B cell (primary cell): ENCODE measurements around the gene AKR1B1. TPM values are rescaled to one million over a fixed set of nuclear protein-coding genes. Genes with fewer than 3 reads are reported as not detected.

Experiments
- ATAC-seq: fragments of 200-7000 bp; cut with Tn5 transposase; one replicate; pipeline ENCODE4 v1.10.0; 2021; ENCODE audit warnings: low read depth, mild to moderate bottlenecking, moderate number of reproducible peaks, moderate library complexity
- CTCF ChIA-PET: fragments of 350-600 bp; sonication (Branson Sonifier 250); formaldehyde crosslinking; loops from one replicate; lab custom pipeline; 2021; ENCODE audit warnings: antibody characterized with exemption, inconsistent platforms; lab: Charles Lee
- POLR2A ChIA-PET: fragments of 350-600 bp; sonication (Branson Sonifier 250); formaldehyde crosslinking; loops from one replicate; lab custom pipeline; 2021; ENCODE audit warnings: antibody characterized with exemption; lab: Charles Lee
- DNase-seq: peaks from one replicate; pipeline ENCODE4 v3.0.0; 2013
- H2AFZ ChIP-seq: 2 replicates; pipeline ENCODE4 v1.6.1; 2012; ENCODE audit warnings: mild to moderate bottlenecking, low read depth, low read length; ENCODE audit not compliant: insufficient read depth, poor library complexity, severe bottlenecking
- H3K27ac ChIP-seq, 2 donors: 1 replicate in 1 of 2; 2 replicates in 1 of 2; pipeline ENCODE4 v1.5.1; 2012 to 2013; ENCODE audit warnings: low read length in 2 of 2, mild to moderate bottlenecking in 2 of 2, moderate library complexity in 1 of 2
- H3K27me3 ChIP-seq, 4 experiments: fragments of 200-600 bp in 1 of 4; sonication (generic) in 1 of 4; replicated peaks in 1 of 4; 1 replicate in 2 of 4; 2 replicates in 2 of 4; pipeline versions ENCODE4 v1.6.1 to v1.7.0; 2013 to 2016; ENCODE audit warnings: low read length in 3 of 4, mild to moderate bottlenecking in 2 of 4, mixed read lengths in 1 of 4, moderate library complexity in 1 of 4; ENCODE audit not compliant: insufficient read depth in 4 of 4, control insufficient read depth in 3 of 4; ENCODE audit errors: control extremely low read depth in 1 of 4
- H3K36me3 ChIP-seq, 2 experiments: replicated peaks in 1 of 2; 1 replicate in 1 of 2; 2 replicates in 1 of 2; pipeline versions ENCODE4 v1.6.1 to v1.7.1; 2013; ENCODE audit warnings: low read length in 1 of 2; ENCODE audit not compliant: insufficient read depth in 2 of 2, control insufficient read depth in 1 of 2; ENCODE audit errors: control extremely low read depth in 1 of 2, extremely low read depth in 1 of 2
- H3K4me1 ChIP-seq, 2 donors: fragments of 200-600 bp in 1 of 2; sonication (generic) in 1 of 2; 1 replicate in 1 of 2; 2 replicates in 1 of 2; pipeline versions ENCODE4 v1.5.1 to v1.6.1; 2013 to 2017; ENCODE audit warnings: low read length in 2 of 2; ENCODE audit not compliant: control insufficient read depth in 2 of 2, insufficient read depth in 2 of 2
- H3K4me2 ChIP-seq: replicated peaks from 2 replicates; pipeline ENCODE3; 2012; ENCODE audit warnings: mild to moderate bottlenecking, low read depth, low read length; ENCODE audit not compliant: poor library complexity, severe bottlenecking
- H3K4me3 ChIP-seq, 5 experiments: fragments of 200-600 bp in 1 of 5; sonication (generic) in 1 of 5; 1 replicate in 3 of 5; 2 replicates in 2 of 5; pipeline versions ENCODE4 v1.5.1 to v1.7.0; 2011 to 2016; ENCODE audit warnings: low read length in 4 of 5, mild to moderate bottlenecking in 4 of 5, low read depth in 2 of 5, control low read depth in 1 of 5, moderate library complexity in 1 of 5; ENCODE audit not compliant: insufficient read depth in 1 of 5; ENCODE audit errors: control extremely low read depth in 1 of 5, extremely low read depth in 1 of 5
- H3K79me2 ChIP-seq: fragments of 200-600 bp; sonication (generic); one replicate; pipeline ENCODE4 v1.6.0; 2016; ENCODE audit warnings: low read length; ENCODE audit not compliant: control insufficient read depth, insufficient read depth
- H3K9ac ChIP-seq: fragments of 200-600 bp; sonication (generic); 2 replicates; pipeline ENCODE4 v1.6.1; 2017; ENCODE audit warnings: mild to moderate bottlenecking, low read length, moderate library complexity
- H3K9me3 ChIP-seq, 3 donors: one replicate each; pipeline versions ENCODE4 v1.6.1 to v1.7.1; 2013; ENCODE audit warnings: low read length in 2 of 3; ENCODE audit not compliant: control insufficient read depth in 2 of 3, insufficient read depth in 1 of 3; ENCODE audit errors: control extremely low read depth in 1 of 3
- H4K20me1 ChIP-seq: 2 replicates; pipeline ENCODE4 v1.6.0; 2012; ENCODE audit warnings: mild to moderate bottlenecking, low read length; ENCODE audit not compliant: insufficient read depth, control insufficient read depth, poor library complexity, severe bottlenecking
- H3K27ac Mint-ChIP-seq: one replicate; pipeline ENCODE4 v1.8.0; 2021; ENCODE audit warnings: mixed read lengths
- H3K27me3 Mint-ChIP-seq: one replicate; pipeline ENCODE4 v1.8.0; 2021; ENCODE audit warnings: mixed read lengths
- H3K4me1 Mint-ChIP-seq: one replicate; pipeline ENCODE4 v1.8.0; 2021; ENCODE audit warnings: mixed read lengths
- H3K4me3 Mint-ChIP-seq: one replicate; pipeline ENCODE4 v1.8.0; 2021; ENCODE audit warnings: mixed read lengths
- H3K9me3 Mint-ChIP-seq: one replicate; pipeline ENCODE4 v1.8.0; 2022; ENCODE audit warnings: mixed read lengths; ENCODE audit not compliant: insufficient read depth
- EZH2 ChIP-seq: IDR thresholded peaks from 2 replicates; pipeline ENCODE4 v1.6.1; 2012; ENCODE audit warnings: borderline replicate concordance, low read depth, mild to moderate bottlenecking, moderate library complexity, low read length; ENCODE audit not compliant: insufficient read depth, poor library complexity, severe bottlenecking
- WGBS: methylation state at CpG from one replicate; pipeline ENCODE4 v1.1.5; 2013; ENCODE audit warnings: missing lambda C conversion rate; ENCODE audit not compliant: insufficient coverage; 5-methylcytosine and 5-hydroxymethylcytosine counted together
- intact Hi-C: fragments of 100-400 bp; cut with micrococcal nuclease; formaldehyde crosslinking; loops from one replicate; pipeline ENCODE4 v1.10.0; 2022
- polyA plus RNA-seq: library from polyadenylated mRNA; depleted of rRNA; stranded (reverse); fragments of >200 nt; gene quantifications from 2 replicates; pipeline ENCODE4 v1.2.3, GENCODE V29; 2012
- total RNA-seq, 2 donors: library from RNA; stranded (reverse); fragments of 120-200 nt in 1 of 2; gene quantifications; 1 replicate in 1 of 2; 2 replicates in 1 of 2; pipeline versions ENCODE4 v1.2.3 to v1.2.4, GENCODE V29; 2013 to 2022
- TF ChIP-seq, protein P1 (sequence below): fragments of 200-600 bp; IDR thresholded peaks from one replicate; pipeline ENCODE4 v1.8.0; 2022; ENCODE audit warnings: antibody characterized with exemption, mild to moderate bottlenecking

The AKR1B1 gene
- total and polyA plus RNA-seq, 2 donors (not counting 1 experiment from before 2014, with no cell fraction given): 82.9 to 89.6 TPM

DNA sequence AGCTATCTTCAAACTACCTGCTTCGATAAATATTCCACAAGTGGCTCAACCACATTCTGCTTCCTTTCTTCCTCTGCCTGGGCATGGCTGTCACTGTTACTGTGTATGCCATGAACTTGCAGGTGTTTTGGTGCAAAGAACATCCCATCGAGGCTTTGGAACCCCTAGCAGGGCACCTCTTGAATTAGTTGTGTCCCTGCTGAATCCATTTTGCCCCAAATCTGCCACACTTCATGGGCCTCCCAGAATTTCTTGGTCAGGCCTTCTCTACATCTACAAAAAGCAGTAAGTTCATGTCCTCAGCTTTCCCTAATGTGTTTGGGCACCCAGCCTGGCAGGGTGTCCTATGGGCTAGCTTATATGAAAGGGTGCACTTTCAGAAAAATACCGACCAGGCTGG, 53.6 kb downstream of the AKR1B1 start:
- intact Hi-C loops: no loop called here
- CTCF ChIA-PET: no interaction called here

DNA sequence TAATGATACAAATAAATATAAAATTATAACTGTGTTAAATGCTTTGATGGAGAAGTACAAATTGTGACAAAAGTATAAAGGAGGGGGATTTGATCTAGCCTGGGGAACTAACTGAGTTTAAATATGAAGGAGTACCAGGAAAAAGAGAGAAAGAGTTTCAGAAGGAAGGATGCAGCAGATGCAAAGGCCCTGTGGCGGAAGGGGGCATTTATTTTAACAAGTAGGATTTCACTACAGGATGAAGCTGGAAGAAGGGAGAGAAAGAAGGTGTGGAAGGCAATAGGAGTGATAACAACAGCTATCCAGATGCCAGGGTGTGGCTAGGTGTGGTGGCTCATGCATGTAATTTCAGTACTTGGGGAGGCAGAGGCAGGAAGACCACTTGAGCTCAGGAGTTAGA, 55.8 kb downstream of the AKR1B1 start:
- 94% methylated on average over 1 of the region's 1 CpG for WGBS
- no peak for TF ChIP-seq EZH2
- Histone ChIP-seq H3K4me3 (no peak overlapping the region), H3K9ac (no peak overlapping the region), H3K27ac (no peak overlapping the region), H4K20me1 (no peaks in the 10 kb centered on the region), H3K4me1 (no peaks in the 10 kb centered on the region), H3K79me2 (no peaks in the 10 kb centered on the region), H2AFZ (no peak overlapping the region), H3K4me2 (no peak overlapping the region), H3K9me3 (peaks cover 0 to 12% (median 3%) of the 10 kb centered on the region in 3 donors), H3K27me3 (peaks cover 0 to 3% (median 1%) of the 10 kb centered on the region in 4 experiments), H3K36me3 (no peaks in the 10 kb centered on the region)
- intact Hi-C loops: no loop called here
- ATAC-seq (no peak), DNase-seq (no peak)
- CTCF ChIA-PET: no interaction called here
- POLR2A ChIA-PET: no interaction called here
- H3K4me3 Mint-ChIP-seq: no peak overlapping the region
- no peak overlapping the region for H3K27ac Mint-ChIP-seq
- peaks cover 14% of the 10 kb centered on the region for H3K27me3 Mint-ChIP-seq
- no peaks in the 10 kb centered on the region for H3K9me3 Mint-ChIP-seq
- no peaks in the 10 kb centered on the region for H3K4me1 Mint-ChIP-seq

More for the DNA sequence above, 53.6 kb downstream of the AKR1B1 start:
- no peaks in the 10 kb centered on the region for H3K4me1 Mint-ChIP-seq
- peaks cover 0 to 12% (median 3%) of the 10 kb centered on the region in 3 donors for H3K9me3 ChIP-seq
- H3K27me3 ChIP-seq: peaks cover 0 to 3% (median 0%) of the 10 kb centered on the region in 4 experiments
- ATAC-seq (no peak), DNase-seq (no peak)
- H3K27ac Mint-ChIP-seq: no peak overlapping the region
- POLR2A ChIA-PET: no interaction called here
- H3K27me3 Mint-ChIP-seq: peaks cover 22% of the 10 kb centered on the region
- no peak overlapping the region for H3K4me3 Mint-ChIP-seq
- H3K4me3 ChIP-seq: no peak overlapping the region
- no peak overlapping the region for H3K4me2 ChIP-seq
- no peaks in the 10 kb centered on the region for H3K79me2 ChIP-seq
- no peak overlapping the region for H3K9ac ChIP-seq
- no peak overlapping the region for H2AFZ ChIP-seq
- H3K36me3 ChIP-seq: no peaks in the 10 kb centered on the region
- H3K4me1 ChIP-seq: no peaks in the 10 kb centered on the region
- no peak overlapping the region for H3K27ac ChIP-seq
- no peaks in the 10 kb centered on the region for H4K20me1 ChIP-seq
- H3K9me3 Mint-ChIP-seq: no peaks in the 10 kb centered on the region
- 100% methylated on average over 3 of the region's 3 CpGs for WGBS
- TF ChIP-seq EZH2: no peak
- TF ChIP-seq, protein P1, sequence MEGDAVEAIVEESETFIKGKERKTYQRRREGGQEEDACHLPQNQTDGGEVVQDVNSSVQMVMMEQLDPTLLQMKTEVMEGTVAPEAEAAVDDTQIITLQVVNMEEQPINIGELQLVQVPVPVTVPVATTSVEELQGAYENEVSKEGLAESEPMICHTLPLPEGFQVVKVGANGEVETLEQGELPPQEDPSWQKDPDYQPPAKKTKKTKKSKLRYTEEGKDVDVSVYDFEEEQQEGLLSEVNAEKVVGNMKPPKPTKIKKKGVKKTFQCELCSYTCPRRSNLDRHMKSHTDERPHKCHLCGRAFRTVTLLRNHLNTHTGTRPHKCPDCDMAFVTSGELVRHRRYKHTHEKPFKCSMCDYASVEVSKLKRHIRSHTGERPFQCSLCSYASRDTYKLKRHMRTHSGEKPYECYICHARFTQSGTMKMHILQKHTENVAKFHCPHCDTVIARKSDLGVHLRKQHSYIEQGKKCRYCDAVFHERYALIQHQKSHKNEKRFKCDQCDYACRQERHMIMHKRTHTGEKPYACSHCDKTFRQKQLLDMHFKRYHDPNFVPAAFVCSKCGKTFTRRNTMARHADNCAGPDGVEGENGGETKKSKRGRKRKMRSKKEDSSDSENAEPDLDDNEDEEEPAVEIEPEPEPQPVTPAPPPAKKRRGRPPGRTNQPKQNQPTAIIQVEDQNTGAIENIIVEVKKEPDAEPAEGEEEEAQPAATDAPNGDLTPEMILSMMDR: no peak
